Ecto neural progenitor cell (in vitro differentiated cells): Measurements from ENCODE around the gene MAD1L1.
"Not testable (repeated sequence)": the region's sequence is repeated elsewhere in the genome, so short reads cannot be mapped to it uniquely, and the experiment has no call there.

ENCODE experiments used
- DNase-seq: peaks from one replicate; pipeline ENCODE4 v3.0.0-alpha.2; 2018; ENCODE audit warnings: low spot score

Gene MAD1L1

DNA sequence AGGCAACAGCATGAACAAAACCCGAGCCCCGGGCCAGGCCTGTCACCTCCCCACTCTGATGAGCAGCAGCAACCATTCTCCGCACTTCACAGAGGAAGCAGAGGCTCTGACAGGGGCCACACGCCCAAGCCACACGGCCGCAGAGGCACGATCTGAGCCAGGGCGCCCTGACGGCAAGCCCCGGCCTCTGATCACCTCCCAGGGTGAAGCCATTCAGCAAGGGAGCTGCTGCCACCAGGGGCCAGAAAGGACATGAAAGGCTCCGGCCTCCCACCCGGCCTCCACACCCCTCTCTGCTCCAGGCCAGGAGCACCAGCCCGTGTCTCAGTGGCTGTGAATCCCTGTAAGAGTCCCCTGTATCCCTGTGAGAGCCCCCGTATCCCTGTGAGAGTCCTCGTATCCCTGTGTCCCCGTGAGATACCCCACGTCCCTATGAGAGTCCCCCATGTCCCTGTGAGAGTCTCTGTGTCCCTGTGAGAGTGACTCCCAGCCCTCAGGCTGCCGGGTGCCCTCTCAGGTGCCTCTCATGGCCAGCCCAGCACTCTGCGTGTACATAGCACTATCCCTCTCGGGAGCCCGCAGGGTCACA, 187.8 kb downstream of the MAD1L1 start:
- no peak for DNase-seq

DNA sequence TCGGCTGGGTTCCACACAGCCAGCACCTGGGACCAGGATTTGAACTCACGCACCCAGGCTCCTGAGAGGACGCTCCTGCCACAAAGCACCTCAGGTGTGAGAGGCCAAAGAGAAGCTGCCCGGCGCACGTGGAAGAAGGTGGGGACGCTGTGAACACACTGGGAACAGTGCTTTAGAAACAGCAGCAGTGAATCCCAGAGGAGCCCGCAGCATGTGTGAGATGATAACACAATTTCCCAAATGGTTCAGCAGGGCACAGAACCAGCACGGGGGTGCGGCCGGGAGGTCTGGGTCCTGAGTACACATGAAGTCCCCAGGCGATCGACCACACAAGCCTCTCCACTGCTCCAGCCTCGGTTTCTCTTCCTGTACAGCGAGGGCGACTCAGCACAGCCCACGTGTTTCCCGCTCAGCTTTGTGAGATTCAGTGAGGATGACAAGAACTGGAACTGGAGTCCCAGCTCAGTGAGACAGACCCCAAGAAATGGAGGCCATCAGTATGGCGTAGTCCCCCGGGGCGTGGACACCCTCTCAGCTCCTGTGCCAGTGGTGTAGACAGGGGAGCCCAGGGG, 188.3 kb downstream of the MAD1L1 start:
- no peak for DNase-seq

DNA sequence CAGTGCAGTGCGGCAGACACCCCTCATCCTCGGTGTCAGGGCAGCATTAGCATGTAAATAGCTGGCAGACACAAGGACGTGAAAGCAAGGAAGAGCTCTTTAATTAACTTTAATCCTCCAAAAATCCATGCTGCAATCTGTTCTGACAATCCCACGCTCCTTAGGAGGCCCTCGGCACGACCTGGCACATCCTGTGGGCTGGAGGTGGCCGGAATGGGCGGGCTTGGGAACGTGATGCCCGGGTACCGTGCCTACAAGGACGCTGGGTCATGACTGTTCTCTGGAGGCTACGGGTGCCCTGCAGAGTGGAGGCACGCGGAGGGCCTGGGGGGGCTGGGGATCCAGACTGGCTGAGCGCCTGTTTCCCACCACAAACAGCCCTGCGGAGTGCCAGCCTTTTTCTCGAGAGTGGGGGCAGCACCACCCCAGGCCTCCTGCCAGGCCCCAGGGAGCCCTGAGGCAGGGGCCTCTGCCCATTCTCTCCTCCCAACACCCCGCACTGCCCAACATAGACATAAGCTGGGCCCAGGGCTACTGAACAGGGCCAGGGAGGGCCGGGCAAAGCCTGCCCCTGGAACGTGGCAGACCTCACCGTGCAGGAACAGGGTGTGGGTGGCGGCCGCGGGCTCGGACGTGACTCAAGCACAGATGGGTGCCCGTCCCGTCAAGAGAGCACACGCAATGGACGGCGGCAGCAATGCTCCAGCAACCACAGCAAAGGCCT, 189.3 kb downstream of the MAD1L1 start:
- DNase-seq: no peak

DNA sequence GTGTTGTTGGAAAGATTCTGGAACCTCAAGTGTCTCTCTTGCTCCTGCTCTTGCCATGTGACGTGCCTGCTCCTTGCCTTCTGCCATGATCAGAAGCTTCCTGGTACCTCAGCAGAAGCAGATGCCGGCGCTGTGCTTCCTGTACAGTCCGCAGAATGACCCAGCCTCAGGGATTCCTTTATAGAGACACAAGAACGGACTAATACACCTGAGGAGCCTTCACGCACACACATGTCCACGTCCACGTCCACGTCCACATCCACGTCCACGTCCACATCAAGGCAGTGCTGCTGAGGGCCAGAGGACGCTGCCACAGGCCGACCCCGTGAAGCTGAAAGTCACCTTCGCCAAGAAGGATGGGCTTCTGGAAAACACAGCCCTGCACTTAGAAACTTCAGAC, 190.1 kb downstream of the MAD1L1 start:
- DNase-seq: no peak

DNA sequence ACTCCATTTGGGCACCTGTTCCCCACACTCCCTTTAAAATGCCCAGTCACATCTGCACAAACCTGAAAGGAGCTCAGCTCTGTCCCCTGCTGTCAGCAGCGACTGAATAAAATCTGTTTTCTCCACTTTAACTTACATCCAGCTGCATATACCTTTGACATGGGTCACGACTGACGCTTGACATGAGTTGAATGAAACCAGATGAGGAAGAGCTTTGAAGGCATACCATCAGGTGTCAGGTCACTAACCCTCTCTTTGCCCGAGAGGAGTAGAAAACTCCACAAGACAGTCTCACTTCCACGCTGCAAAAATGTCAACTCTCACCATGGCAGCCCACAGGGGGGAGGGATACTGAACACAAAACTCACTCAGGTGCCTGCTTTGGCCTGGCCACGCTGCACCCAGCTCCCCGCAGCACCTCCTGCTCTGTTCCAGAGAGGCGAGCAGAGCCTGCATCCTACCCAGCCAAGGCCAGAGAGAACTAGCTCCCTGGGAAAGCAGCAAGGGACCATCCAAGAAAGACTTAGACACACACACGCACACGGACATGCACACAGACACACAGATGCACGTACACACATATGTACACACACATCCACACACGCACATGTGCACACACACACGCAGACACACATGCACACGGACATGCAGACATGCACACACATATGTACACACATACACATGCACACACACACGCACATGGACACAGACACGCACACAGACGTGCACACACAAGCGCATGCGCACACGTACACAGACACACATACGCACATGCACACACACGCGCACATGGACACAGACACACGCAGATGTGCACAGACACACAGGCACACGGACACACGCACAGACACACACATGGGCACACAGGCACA, 191.0 kb downstream of the MAD1L1 start:
- no peak for DNase-seq

DNA sequence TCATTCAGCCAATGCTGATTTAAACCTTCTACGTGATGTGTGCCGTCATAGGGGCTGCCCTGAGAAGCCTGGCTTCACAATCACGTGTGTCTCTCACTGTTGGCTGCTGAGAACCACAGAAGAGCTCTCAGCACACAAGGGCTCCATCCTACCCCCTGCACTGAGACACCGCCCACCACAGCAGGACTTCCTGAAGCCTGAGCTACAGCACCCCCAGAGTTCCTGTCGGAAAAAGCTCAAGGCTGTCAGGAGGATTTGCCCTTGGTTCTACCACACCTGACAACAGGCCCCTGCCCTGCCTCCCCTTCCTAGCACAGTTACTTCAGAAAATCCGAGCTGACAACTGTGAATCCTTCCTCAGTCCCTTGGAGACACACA, 191.9 kb downstream of the MAD1L1 start:
- DNase-seq: no peak

GRCh38 chr7:2040201-2040892, 192.4 kb downstream of the MAD1L1 start:
- DNase-seq: no peak

- no peak for DNase-seq
These were observed 193.6 kb downstream of the MAD1L1 start for GRCh38 chr7:2038931-2039728.

GRCh38 chr7:2037808-2038522, 194.8 kb downstream of the MAD1L1 start:
- DNase-seq: no peak

GRCh38 chr7:2037301-2037807, 195.4 kb downstream of the MAD1L1 start:
- no peak for DNase-seq

DNA sequence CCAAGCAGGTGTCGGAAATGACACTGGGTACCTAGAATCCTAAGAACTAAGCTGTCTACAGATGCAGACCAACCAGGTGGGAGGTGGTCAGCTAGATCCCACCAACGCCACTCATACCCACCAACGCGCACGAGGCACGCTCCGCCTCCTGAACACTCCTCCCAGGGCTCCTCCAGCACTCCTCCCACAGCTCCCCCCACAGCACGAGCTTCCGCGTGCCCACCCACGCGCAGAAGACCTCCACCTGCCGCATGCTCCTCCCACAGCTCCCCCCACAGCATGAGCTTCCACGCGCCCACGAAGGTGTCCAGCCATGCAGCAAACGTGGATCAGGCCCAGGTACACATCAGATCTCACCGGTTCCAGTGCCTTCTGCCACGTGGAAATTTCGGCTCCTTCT, 196.0 kb downstream of the MAD1L1 start:
- no peak for DNase-seq

DNA sequence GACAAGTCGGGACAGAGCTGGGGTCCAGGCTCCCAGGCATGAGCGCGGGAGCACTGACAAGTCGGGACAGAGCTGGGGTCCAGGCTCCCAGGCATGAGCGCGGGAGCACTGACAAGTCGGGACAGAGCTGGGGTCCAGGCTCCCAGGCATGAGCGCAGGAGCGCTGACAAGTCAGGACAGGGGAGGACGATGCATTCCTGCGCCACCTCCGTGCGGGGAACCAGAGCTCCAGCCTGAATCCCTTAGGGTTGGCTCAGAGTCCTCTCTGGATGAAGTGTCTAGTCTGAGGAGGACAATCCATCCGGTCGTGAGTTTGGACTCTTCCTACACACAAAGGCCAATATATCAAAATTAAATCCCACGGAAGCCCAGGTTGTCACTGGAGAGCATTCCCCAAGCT, 196.5 kb downstream of the MAD1L1 start:
- DNase-seq: not testable (repeated sequence)

GRCh38 chr7:2034291-2035201, 198.2 kb downstream of the MAD1L1 start:
- no peak for DNase-seq

DNA sequence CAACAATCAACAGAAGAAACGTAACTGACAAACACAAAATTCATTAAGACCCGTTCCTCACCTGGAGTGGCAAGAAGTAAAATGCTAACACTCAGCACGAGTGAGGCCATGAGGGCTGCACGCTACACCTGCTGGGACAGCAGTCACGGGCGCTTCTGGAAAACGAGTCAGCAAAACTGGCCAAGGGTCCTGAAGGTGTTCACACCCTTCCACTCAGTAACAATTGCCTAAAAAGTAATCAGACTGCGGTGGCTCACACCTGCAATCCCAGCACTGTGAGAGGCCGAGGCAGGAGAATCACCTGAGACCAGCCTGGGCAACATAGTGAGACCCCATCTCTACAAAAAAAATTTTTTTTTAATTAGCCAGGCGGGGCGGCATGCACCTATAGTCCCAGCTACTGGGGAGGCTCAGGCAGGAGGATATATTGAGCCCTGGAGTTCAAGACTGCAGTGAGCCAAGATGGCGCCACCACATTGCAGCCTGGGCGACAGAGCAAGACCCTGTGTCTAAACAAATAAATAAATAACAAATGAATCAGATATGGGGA, 199.1 kb downstream of the MAD1L1 start:
- no peak for DNase-seq

- DNase-seq: no peak
These were observed 199.8 kb downstream of the MAD1L1 start for GRCh38 chr7:2032876-2033407.

DNA sequence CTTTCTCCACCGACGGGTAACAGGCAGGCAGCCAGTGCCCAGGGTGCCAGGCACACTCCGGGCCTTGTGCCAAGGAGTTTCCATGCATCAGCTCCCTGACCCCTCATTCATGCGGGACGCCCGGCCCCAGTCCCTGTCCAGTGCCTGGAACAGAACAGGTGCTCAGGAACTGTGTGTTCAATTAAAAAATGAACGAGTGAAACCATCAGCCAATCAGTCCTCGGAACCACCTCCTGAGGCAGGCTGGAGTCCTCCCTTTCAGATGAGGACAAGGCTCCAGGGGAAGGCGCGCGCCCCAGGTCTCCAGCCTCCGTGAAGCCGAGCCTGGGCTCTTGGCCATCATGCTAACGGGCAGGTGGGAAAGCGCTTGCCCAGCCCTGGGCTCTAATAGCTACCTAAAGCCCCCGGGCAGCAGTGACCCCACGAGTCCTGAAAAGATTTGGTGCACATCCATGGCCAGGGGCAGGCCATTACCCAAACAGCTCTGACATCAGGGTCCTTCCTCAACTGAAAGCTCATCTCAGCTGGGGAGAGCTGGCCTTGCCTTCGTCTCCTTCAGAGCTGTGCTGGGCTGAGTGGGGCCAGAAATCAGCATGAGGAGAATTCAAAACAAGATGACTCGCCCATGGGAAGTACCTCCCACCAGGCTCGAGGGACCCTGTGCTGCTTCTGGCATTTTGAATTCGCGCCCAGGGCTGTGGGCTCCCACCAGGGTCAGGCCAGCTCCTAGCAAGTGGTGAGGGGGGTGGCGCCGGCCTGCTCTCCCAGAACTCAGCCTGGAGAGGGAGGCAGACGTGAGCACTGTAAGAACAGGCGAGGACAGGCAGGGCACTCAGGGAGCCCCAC, 200.5 kb downstream of the MAD1L1 start:
- no peak for DNase-seq

- no peak for DNase-seq
These were observed 201.3 kb downstream of the MAD1L1 start for GRCh38 chr7:2031451-2031845.
